ENCODE measurements around the gene OR6Y1.

Gene OR6Y1, protein sequence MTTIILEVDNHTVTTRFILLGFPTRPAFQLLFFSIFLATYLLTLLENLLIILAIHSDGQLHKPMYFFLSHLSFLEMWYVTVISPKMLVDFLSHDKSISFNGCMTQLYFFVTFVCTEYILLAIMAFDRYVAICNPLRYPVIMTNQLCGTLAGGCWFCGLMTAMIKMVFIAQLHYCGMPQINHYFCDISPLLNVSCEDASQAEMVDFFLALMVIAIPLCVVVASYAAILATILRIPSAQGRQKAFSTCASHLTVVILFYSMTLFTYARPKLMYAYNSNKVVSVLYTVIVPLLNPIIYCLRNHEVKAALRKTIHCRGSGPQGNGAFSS

DNA sequence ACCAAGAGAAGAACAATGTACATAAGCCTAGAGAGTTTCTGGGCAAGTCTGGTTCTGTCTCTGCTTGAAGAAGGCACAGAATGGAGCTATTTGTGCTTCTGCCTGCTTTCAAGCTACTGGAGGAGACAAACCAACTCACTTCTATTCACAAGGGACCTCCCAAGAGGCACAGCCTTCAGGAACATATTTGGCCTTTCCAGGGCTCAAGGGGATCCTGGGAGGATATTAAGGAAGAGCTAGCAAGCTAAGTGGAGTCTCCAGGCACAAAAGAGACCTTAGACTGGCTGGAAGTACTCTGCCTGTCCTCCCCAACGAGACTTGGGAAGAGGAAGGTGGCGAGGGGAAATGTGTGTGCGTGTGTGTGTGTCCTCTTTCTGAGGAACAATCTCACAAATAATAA, at the start of gene OR6Y1:
Gene OR6Y1, minus strand, starts transcription at position 54 of the 400 bp plus-strand sequence. CDS start 6,300 bp downstream, outside the sequence.
- DNase-seq: no peak

- DNase-seq: no peak
Measured at GRCh38 chr1:158600735-158601134, 46.5 kb upstream of the OR6Y1 start.

DNA sequence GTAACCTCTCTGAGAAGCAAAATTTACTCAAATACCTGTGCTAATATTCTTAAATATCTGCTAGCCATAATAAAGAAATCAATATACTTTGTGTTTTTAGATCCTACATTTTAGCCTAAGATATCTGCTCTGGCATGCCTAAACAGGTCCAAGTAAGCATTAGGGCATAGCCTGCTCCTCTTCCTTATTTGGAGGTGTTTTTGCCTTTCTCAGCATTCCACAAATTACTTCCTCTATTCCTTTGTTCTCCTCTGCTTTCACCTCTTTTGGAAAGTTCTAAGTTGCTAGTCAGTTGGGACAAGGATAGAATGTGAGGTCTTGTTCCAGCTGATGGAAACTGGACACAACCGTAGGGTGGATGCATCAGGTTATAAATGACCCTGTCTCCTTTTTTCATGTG, 32.7 kb upstream of the OR6Y1 start:
- DNase-seq: no peak

- DNase-seq: no peak
Measured at GRCh38 chr1:158583962-158584361, 29.8 kb upstream of the OR6Y1 start.

- DNase-seq: no peak
Measured at GRCh38 chr1:158579733-158580132, 25.5 kb upstream of the OR6Y1 start, which contains the start of gene OR10X1. Gene OR10X1 (minus strand): TSS chr1:158579899. CDS start chr1:158579899, 0 bp downstream.

DNA sequence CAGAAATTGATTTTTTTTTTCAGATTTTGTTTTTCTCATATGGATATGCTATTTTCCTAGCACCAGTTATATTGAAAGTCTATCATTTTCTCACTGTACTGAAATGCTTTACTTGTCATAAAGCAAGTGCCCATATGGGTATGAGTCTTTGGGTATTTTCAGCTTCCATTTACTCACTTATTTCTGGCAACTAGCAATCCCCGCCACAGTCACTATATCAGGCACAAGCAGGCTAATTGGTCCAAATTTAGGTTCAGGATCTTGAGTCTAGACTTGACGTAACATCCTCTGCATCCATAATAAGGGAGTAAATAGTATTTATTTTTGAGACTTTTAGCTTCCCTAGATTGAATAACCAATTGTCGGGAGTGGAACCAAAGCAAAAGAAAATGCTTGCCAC, 23.4 kb upstream of the OR6Y1 start:
- DNase-seq: no peak

- no peak for DNase-seq
Measured at GRCh38 chr1:158572226-158572625, 18.0 kb upstream of the OR6Y1 start.

DNA sequence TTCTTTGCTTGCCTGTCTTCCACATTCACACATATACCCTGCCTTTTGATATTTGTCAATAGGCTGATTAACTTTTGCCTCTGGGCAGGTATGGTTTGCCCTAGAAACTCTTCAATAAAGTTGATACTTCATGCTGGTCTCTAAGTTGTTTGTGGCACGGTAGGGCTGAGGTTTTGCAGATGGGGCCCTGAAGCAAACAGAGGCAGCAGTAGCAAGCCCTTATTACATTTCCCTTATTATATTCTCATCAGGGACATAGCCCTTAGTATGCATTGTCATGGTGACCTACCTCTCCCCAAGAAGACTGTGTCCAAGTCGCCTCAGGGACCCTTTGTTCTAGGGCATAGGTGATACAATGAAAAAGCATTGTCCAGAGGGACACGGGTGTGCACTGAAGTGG, 16.3 kb upstream of the OR6Y1 start, which contains the start of gene OR6P1:
Gene OR6P1, minus strand, starts transcription at position 101 of the 400 bp plus-strand sequence. CDS start 6,976 bp downstream, outside the sequence.
- DNase-seq: no peak

DNA sequence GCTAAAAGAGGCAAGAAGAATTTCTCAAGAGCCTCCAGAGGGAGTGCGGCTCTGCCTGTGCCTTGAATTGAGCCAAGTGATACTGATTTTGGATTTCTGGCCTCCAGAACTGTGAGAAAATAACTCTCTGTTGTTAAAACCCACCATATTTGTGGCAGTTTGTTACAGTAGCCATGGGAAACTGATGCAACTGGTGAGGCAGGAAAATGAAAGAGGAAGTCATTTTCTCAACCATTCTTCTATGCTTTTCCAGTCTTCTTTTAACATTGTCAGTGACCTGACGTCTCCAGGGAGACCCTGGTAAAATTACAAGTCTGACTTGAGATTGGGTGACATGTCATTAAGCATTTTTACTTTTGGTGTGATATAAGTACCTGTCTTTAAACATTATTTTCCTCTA, 10.4 kb upstream of the OR6Y1 start:
- DNase-seq: no peak

GRCh38 chr1:158563853-158564252, 9.6 kb upstream of the OR6Y1 start:
- no peak for DNase-seq

GRCh38 chr1:158559696-158560095, 5.5 kb upstream of the OR6Y1 start:
- DNase-seq: no peak

GRCh38 chr1:158552296-158552695, 1.9 kb downstream of the OR6Y1 start:
- no peak for DNase-seq

GRCh38 chr1:158547533-158547932, 6.7 kb downstream of the OR6Y1 start:
- no peak for DNase-seq

- no peak for DNase-seq
Measured at GRCh38 chr1:158537609-158538008, 16.6 kb downstream of the OR6Y1 start.

DNA sequence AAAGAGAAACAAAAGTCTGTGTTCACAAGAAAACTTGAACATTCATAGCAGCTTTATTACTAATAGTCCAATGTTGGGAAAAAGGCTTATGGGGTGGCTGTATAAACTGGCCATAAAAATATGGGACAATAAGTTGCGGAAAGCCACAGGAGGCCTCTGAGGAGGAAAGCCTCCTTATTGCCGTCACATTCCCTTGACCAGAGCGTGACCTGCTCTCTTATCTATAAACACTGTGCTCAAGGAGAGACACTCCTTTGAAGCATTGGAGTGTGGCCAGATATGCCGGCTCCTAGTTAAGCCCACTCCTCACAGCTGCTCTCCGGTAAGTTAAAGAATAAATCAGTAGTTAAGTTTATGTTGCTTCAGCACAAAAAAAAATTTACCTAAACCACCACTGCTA, 19.7 kb downstream of the OR6Y1 start:
- no peak for DNase-seq

GRCh38 chr1:158527190-158527815, 26.9 kb downstream of the OR6Y1 start:
- peak; percentile 34 for DNase-seq

- DNase-seq: no peak
Measured at GRCh38 chr1:158521666-158522058, 32.5 kb downstream of the OR6Y1 start.

- no peak for DNase-seq
Measured at GRCh38 chr1:158520955-158521665, 33.1 kb downstream of the OR6Y1 start.

GRCh38 chr1:158520021-158520420, 34.2 kb downstream of the OR6Y1 start:
- no peak for DNase-seq

DNA sequence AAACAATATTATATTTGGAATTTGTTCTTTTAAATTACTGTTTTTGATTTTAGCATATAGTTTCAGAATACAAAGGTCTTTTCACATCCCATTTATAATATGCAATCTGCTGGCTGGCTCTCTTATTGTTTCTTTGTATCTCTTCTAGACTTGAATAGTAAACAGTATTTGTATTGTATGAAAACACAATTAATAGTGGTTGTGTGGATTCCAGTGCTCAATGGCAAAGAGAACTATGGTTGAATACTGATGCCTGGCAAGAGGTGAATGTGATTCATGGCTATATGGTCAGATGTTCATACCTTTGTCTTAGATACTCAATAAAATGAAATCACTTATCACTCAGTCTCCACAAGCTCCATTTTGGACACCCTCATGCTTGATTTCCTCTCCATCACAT, 37.2 kb downstream of the OR6Y1 start:
- DNase-seq: no peak

- DNase-seq: no peak
Measured at GRCh38 chr1:158509471-158510156, 44.6 kb downstream of the OR6Y1 start.

DNA sequence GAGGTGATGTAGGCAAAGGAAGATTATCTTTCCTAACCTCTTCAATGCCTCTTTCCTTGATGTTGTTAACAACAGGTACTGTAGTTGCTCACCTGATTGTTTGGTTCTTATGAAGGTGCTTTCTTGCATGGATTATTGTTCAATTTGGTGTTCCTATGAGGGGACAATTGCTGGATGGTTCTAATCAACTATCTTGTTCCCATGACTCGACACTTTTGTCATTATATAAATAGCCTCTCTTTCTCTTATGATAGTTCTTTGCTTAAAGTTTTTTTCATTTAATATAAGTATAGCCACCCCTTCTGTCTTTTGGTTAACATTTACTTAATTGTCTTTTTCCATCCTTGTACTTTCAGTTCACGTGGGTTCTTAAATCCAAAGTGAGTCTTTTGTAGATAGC, 46.7 kb downstream of the OR6Y1 start:
- DNase-seq: no peak

DNA sequence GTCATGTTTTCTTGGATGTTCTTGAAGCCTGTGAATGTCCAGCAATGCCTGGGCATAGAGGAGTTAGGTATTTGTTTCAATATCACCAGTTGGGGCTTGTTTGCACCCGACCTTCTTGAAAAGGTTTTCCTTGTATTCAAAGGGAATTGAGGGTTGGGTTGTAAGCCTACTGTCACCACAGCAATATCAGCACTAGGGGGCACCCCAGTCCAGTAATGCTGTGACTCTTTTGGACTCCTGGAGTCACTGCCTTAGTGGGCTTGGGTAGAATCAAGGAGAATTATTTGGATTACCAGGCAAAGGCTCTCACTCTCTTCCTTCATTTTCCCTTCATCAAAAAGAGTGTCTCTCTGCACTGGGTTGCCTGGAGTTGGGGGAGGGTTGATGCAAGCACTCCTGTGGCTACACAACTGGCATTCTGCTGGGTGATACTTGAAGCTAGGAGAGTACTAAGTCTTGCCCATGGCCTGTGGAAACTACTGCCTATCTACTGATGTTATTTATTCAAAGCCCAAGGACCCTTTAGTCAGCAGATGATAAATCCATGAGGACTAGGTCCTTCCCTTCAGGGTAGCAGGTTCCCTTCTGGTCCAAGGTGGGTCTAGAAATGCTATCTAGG, 47.7 kb downstream of the OR6Y1 start:
- DNase-seq: peak; percentile 38
